GM12878 (cell line): Measurements from ENCODE around the gene SLC35A2. TPM values are rescaled to one million over a fixed set of nuclear protein-coding genes. Genes with fewer than 3 reads are reported as not detected.
A peak's percentile ranks its signal among the peaks of the same experiment; 100 is the strongest.

Source experiments
- ATAC-seq: fragments of 200-7000 bp; cut with Tn5 transposase; 3 replicates; pipeline ENCODE4 v1.9.1; 2020; ENCODE audit warnings: mild to moderate bottlenecking, moderate library complexity
- BruUV-seq: library from RNA; stranded (reverse); fragments of 400-500 nt; replicated peaks from 2 replicates; lab custom pipeline; 2021; lab: Mats Ljungman, UMichigan
- CTCF ChIA-PET: fragments of 300-600 bp; sonication (Branson Sonifier 250); formaldehyde crosslinking; extraction: SDS; loops from one replicate; lab custom pipeline; 2021; ENCODE audit warnings: inconsistent platforms; lab: Yijun Ruan, JAX
- POLR2A ChIA-PET: fragments of 350-600 bp; formaldehyde crosslinking; extraction: SDS; loops from one replicate; lab custom pipeline; 2021; ENCODE audit warnings: inconsistent platforms; lab: Charles Lee
- RAD21 ChIA-PET: fragments of 300-600 bp; sonication (Branson Sonifier 250); formaldehyde crosslinking; loops from one replicate; lab custom pipeline; 2023; ENCODE audit warnings: antibody characterized with exemption; ENCODE audit not compliant: unreplicated experiment; lab: Charles Lee
- SMC1A ChIA-PET: fragments of 300-600 bp; sonication (Branson Sonifier 250); formaldehyde crosslinking; loops from one replicate; lab custom pipeline; 2023; ENCODE audit not compliant: unreplicated experiment, uncharacterized antibody; lab: Charles Lee
- DNase-seq: peaks from one replicate; pipeline ENCODE4 v3.0.0-alpha.2; 2011; ENCODE audit warnings: low read depth, low spot score
- FAIRE-seq: peaks from 3 replicates; lab custom pipeline; 2011; peaks lifted over from hg19 to GRCh38; lab: Jason Lieb, UNC
- H2AFZ ChIP-seq: 2 replicates; pipeline ENCODE4 v1.6.0; 2011; ENCODE audit warnings: low read depth, low read length, control low read depth; ENCODE audit not compliant: control insufficient read depth
- H3K27ac ChIP-seq: 2 replicates; pipeline ENCODE4 v1.5.1; 2011; ENCODE audit warnings: control low read depth; ENCODE audit not compliant: control insufficient read depth, insufficient read depth
- H3K27me3 ChIP-seq, 2 experiments: replicated peaks in 1 of 2; 2 replicates each; pipeline versions ENCODE4 v1.6.0 to v1.6.1; 2011; ENCODE audit warnings: low read length in 1 of 2; ENCODE audit not compliant: control insufficient read depth in 2 of 2, insufficient read depth in 2 of 2
- H3K36me3 ChIP-seq, 2 experiments: 2 replicates each; pipeline ENCODE4 v1.5.1; 2011; ENCODE audit warnings: low read length in 1 of 2; ENCODE audit not compliant: control insufficient read depth in 2 of 2, insufficient read depth in 2 of 2
- H3K4me1 ChIP-seq: 2 replicates; pipeline ENCODE4 v1.6.1; 2011; ENCODE audit warnings: mild to moderate bottlenecking, low read length, moderate library complexity, mixed read lengths; ENCODE audit not compliant: control insufficient read depth, insufficient read depth
- H3K4me2 ChIP-seq: 2 replicates; pipeline ENCODE4 v1.6.0; 2011; ENCODE audit warnings: control low read depth; ENCODE audit not compliant: control insufficient read depth, insufficient read depth
- H3K4me3 ChIP-seq: fragments of 200-600 bp; sonication (generic); 2 replicates; pipeline ENCODE4 v1.5.1; 2016
- H3K79me2 ChIP-seq: 2 replicates; pipeline ENCODE4 v1.6.0; 2011; ENCODE audit warnings: low read length; ENCODE audit not compliant: control insufficient read depth, insufficient read depth
- H3K9ac ChIP-seq: 2 replicates; pipeline ENCODE4 v1.8.0; 2011; ENCODE audit warnings: low read length, control low read depth, mixed read lengths; ENCODE audit not compliant: control insufficient read depth, insufficient read depth
- H3K9me3 ChIP-seq: replicated peaks from 3 replicates; pipeline ENCODE4 v1.5.1; 2011; ENCODE audit warnings: mild to moderate bottlenecking, low read length; ENCODE audit not compliant: control insufficient read depth, insufficient read depth
- H4K20me1 ChIP-seq: 2 replicates; pipeline ENCODE4 v1.6.0; 2011; ENCODE audit not compliant: control insufficient read depth, insufficient read depth
- BHLHE40 ChIP-seq, 2 experiments: fragments of 450-650 bp in 1 of 2; IDR thresholded peaks; 2 replicates each; pipeline ENCODE4 v1.6.1; 2011 to 2017; ENCODE audit warnings: low read depth in 2 of 2, borderline replicate concordance in 1 of 2, improper control_type of control experiment in 1 of 2, low read length in 1 of 2, mild to moderate bottlenecking in 1 of 2
- CREB1 ChIP-seq: IDR thresholded peaks from 2 replicates; pipeline ENCODE4 v1.6.1; 2012; ENCODE audit warnings: low read depth, mild to moderate bottlenecking, inconsistent platforms
- E2F4 ChIP-seq: IDR thresholded peaks from 2 replicates; pipeline ENCODE4 v1.6.1; 2012; ENCODE audit warnings: low read depth, low read length, improper control_type of control experiment
- IKZF1 ChIP-seq: fragments of 450-650 bp; conservative IDR thresholded peaks from 2 replicates; pipeline ENCODE4 v1.6.1; 2017; ENCODE audit warnings: antibody characterized with exemption, mild to moderate bottlenecking
- PML ChIP-seq: IDR thresholded peaks from 2 replicates; pipeline ENCODE4 v1.6.1; 2012; ENCODE audit warnings: low read length, inconsistent platforms
- POLR2A ChIP-seq: IDR thresholded peaks from 2 replicates; pipeline ENCODE4 v1.6.1; 2011; ENCODE audit warnings: low read depth, mild to moderate bottlenecking, low read length
- RELB ChIP-seq: fragments of 450-650 bp; IDR thresholded peaks from 2 replicates; pipeline ENCODE4 v1.6.1; 2017; ENCODE audit warnings: low read depth, mild to moderate bottlenecking, moderate library complexity
- WGBS: methylation state at CpG from one replicate; pipeline ENCODE4 v1.1.6; 2016; ENCODE audit warnings: low lambda C conversion rate; ENCODE audit not compliant: insufficient replicate concordance, insufficient coverage; ENCODE audit errors: missing lambda C conversion rate; 5-methylcytosine and 5-hydroxymethylcytosine counted together
- in situ Hi-C: fragments of 300-500 bp; cut with MboI; formaldehyde crosslinking; loops from 9 replicates; pipeline ENCODE4 v1.14.3; 2018; ENCODE audit warnings: mixed read lengths
- intact Hi-C: fragments of 100-400 bp; cut with micrococcal nuclease; formaldehyde crosslinking; loops from one replicate; pipeline ENCODE4 v1.14.2; 2022; ENCODE audit not compliant: unreplicated experiment
- polyA plus RNA-seq, 11 experiments: library from polyadenylated mRNA; depleted of rRNA in 4 of 11; unstranded in 6 of 11; stranded (reverse) in 5 of 11; fragments of >200 nt; fragmentation: Nextera tagmentation in 4 of 11; fragmentation: Illumina TruSeq in 1 of 11; extraction: Ambion mirVana in 4 of 11; extraction: Trizol in 1 of 11; gene quantifications; 1 replicate in 1 of 11; 2 replicates in 10 of 11; pipeline versions ENCODE4 v1.2.1 to v1.2.3, GENCODE V29; 2011 to 2016; ENCODE audit warnings: inconsistent platforms in 2 of 11, missing spikeins in 2 of 11, low read depth in 1 of 11
- total RNA-seq, 4 experiments: library from RNA; depleted of rRNA in 3 of 4; stranded (reverse); fragments of >200 nt in 3 of 4; fragmentation: Illumina TruSeq in 1 of 4; extraction: Trizol in 1 of 4; gene quantifications; 2 replicates each; pipeline versions ENCODE4 v1.2.1 to v1.2.3, GENCODE V29; 2013 to 2021
- TF ChIP-seq, protein P1 (sequence below): fragments of 450-650 bp; IDR thresholded peaks from 2 replicates; pipeline ENCODE4 v1.6.1; 2017; ENCODE audit warnings: mild to moderate bottlenecking

SLC35A2 gene
- total and polyA plus RNA-seq, 10 of the 15 experiments (the other 5 are each of a cell fraction or from before 2014, with no cell fraction given), result 2.1 to 27.4 (median 14.9) TPM

DNA sequence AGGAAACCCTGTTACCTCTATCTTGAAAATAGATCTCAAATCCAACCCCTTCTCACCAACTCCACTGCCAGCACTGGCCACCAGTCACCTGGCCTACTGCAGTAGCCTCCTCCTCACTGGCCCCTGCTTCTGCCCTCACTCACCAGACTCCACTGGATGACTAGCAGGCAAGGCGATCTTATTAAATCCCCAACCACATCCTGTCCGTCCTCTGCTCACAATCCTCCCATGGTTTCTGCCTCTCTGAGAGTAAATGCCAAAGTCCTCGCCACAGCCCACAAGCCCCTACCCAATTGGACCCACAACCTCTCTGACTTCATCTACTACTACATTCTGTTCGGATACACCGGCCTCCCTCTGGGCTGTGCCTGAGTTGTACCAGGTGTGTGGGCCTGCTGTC lies 12.8 kb upstream of the SLC35A2 start (continued):
- TF ChIP-seq RELB, result no peak

GRCh38 chrX:48923771-48924170 lies 12.3 kb upstream of the SLC35A2 start:
- H4K20me1 ChIP-seq, result no peaks in the 10 kb centered on the region
- H3K27ac ChIP-seq, result no peak overlapping the region
- no peak overlapping the region for H3K9ac ChIP-seq
- H3K4me1 ChIP-seq, result peaks cover 12% of the 10 kb centered on the region
- no peak overlapping the region for H2AFZ ChIP-seq
- no peak for FAIRE-seq
- H3K4me3 ChIP-seq, result no peak overlapping the region
- SMC1A ChIA-PET, result interaction anchor here (0.7 kb wide), 1 partner anchor 13 kb away, joined by 3 read pairs; no protein-coding TSS in a partner anchor
- no TSS peak for BruUV-seq
- ATAC-seq, result no peak
- no peak overlapping the region for H3K4me2 ChIP-seq
- no peak for DNase-seq
- RAD21 ChIA-PET, result no interaction called here
- intact Hi-C loops, result loop anchor here (1.0 kb wide), 1 partner anchor 16 kb away; no protein-coding TSS in a partner anchor
- no peaks in the 10 kb centered on the region for H3K9me3 ChIP-seq
- TF ChIP-seq CREB1, result no peak
- TF ChIP-seq IKZF1, result no peak
- TF ChIP-seq, protein P1, sequence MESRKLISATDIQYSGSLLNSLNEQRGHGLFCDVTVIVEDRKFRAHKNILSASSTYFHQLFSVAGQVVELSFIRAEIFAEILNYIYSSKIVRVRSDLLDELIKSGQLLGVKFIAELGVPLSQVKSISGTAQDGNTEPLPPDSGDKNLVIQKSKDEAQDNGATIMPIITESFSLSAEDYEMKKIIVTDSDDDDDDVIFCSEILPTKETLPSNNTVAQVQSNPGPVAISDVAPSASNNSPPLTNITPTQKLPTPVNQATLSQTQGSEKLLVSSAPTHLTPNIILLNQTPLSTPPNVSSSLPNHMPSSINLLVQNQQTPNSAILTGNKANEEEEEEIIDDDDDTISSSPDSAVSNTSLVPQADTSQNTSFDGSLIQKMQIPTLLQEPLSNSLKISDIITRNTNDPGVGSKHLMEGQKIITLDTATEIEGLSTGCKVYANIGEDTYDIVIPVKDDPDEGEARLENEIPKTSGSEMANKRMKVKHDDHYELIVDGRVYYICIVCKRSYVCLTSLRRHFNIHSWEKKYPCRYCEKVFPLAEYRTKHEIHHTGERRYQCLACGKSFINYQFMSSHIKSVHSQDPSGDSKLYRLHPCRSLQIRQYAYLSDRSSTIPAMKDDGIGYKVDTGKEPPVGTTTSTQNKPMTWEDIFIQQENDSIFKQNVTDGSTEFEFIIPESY, result no peak
- 0 out of 2 replicates have a peak, but pooled peaks have one; percentile 4 for TF ChIP-seq POLR2A
- no peak for TF ChIP-seq BHLHE40 (IDR thresholded peaks at IDR 0.05; ENCODE audit: borderline replicate concordance in 1 of 2, low read depth in 2 of 2, low read length in 1 of 2)
- TF ChIP-seq PML, result no peak
- no peak for TF ChIP-seq E2F4
- TF ChIP-seq, all 136 proteins: peak for 1
- ChIA-PET CTCF (no interaction called here), POLR2A (no interaction called here)
- Histone ChIP-seq H3K79me2 (peaks cover under 1% of the 10 kb centered on the region), H3K36me3 (peaks cover 0 to 5% of the 10 kb centered on the region in 2 experiments; a peak in 2 of 4 replicates), H3K27me3 (no peaks in the 10 kb centered on the region)
- in situ Hi-C loops, result no loop called here
- 93% methylated on average over 13 of the region's 13 CpGs for WGBS
